GM21515 (cell line): ENCODE results near the gene SDK2.

ENCODE experiments used
- ATAC-seq: cut with Tn5 transposase; IDR thresholded peaks from one replicate; pipeline ENCODE4 v1.9.1; 2021; ENCODE audit not compliant: unreplicated experiment

Gene SDK2

GRCh38 chr17:73371285-73371684 lies 273.0 kb downstream of the SDK2 start:
- no peak for ATAC-seq

- ATAC-seq = peak; percentile 59
Measured at GRCh38 chr17:73369817-73370490, 274.3 kb downstream of the SDK2 start.

GRCh38 chr17:73369111-73369521 lies 275.1 kb downstream of the SDK2 start:
- ATAC-seq = no peak

GRCh38 chr17:73368085-73368631 lies 276.1 kb downstream of the SDK2 start:
- no peak for ATAC-seq

- ATAC-seq = no peak
Measured at GRCh38 chr17:73365906-73366623, 278.2 kb downstream of the SDK2 start.

GRCh38 chr17:73365301-73365874 lies 278.9 kb downstream of the SDK2 start:
- no peak for ATAC-seq

GRCh38 chr17:73364155-73364522 lies 280.1 kb downstream of the SDK2 start:
- ATAC-seq = no peak

GRCh38 chr17:73363442-73364154 lies 280.6 kb downstream of the SDK2 start:
- ATAC-seq = no peak

- no peak for ATAC-seq
Measured at GRCh38 chr17:73362697-73363096, 281.5 kb downstream of the SDK2 start.

GRCh38 chr17:73360961-73361761 lies 283.1 kb downstream of the SDK2 start:
- ATAC-seq = no peak

GRCh38 chr17:73359987-73360410 lies 284.2 kb downstream of the SDK2 start:
- ATAC-seq = no peak

- ATAC-seq = no peak
Measured at GRCh38 chr17:73359352-73359751, 284.9 kb downstream of the SDK2 start.

- no peak for ATAC-seq
Measured at GRCh38 chr17:73358668-73359067, 285.6 kb downstream of the SDK2 start.

GRCh38 chr17:73357981-73358380 lies 286.3 kb downstream of the SDK2 start:
- ATAC-seq = no peak

- no peak for ATAC-seq
Measured at GRCh38 chr17:73357318-73357717, 286.9 kb downstream of the SDK2 start.

- no peak for ATAC-seq
Measured at GRCh38 chr17:73356561-73357170, 287.6 kb downstream of the SDK2 start.

- ATAC-seq = no peak
Measured at GRCh38 chr17:73354423-73355284, 289.6 kb downstream of the SDK2 start.

- ATAC-seq = no peak
Measured at GRCh38 chr17:73352261-73352660, 292.0 kb downstream of the SDK2 start.

GRCh38 chr17:73351764-73352163 lies 292.5 kb downstream of the SDK2 start:
- no peak for ATAC-seq
